Measurements from ENCODE around the gene SRSF6.
"Not testable (repeated sequence)": the region's sequence is repeated elsewhere in the genome, so short reads cannot be mapped to it uniquely, and the experiment has no call there.

Gene SRSF6

DNA sequence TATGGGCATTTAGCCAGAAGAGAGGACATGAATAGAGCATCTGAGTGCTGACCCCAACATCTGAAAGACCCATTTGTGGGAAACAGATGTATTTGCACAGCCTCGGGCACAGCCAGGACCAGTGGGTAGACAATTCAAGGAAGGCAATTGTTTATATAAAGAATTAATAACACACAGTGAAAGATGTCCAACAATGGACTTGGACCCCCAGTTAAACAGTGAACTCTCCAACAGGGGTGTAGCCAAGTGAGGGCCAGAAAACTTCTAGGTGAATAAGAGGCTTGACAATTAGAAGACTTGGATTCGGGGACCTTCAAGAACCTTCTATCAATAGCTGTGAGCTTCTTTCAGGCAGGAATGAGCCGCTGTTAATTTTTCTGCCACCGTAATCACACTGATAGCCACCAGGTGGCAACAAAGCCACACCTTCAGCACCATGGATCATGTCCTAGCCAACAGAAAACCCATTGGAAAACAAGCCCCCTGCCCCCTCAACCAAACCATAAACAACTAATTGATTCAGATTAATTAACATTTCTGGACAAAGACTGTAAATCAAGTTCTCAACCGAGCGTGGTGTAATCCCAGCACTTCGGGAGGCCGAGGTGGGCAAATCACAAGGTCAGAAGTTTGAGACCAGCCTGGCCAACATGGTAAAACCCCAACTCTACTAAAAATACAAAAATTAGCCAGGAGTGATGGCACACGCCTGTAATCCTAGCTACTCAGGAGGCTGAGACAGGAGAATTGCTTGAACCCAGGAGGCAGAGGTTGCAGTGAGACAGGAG is 8.8 kb upstream of the SRSF6 start:
- no peak for DNase-seq (ENCODE audit: low read depth)

DNA sequence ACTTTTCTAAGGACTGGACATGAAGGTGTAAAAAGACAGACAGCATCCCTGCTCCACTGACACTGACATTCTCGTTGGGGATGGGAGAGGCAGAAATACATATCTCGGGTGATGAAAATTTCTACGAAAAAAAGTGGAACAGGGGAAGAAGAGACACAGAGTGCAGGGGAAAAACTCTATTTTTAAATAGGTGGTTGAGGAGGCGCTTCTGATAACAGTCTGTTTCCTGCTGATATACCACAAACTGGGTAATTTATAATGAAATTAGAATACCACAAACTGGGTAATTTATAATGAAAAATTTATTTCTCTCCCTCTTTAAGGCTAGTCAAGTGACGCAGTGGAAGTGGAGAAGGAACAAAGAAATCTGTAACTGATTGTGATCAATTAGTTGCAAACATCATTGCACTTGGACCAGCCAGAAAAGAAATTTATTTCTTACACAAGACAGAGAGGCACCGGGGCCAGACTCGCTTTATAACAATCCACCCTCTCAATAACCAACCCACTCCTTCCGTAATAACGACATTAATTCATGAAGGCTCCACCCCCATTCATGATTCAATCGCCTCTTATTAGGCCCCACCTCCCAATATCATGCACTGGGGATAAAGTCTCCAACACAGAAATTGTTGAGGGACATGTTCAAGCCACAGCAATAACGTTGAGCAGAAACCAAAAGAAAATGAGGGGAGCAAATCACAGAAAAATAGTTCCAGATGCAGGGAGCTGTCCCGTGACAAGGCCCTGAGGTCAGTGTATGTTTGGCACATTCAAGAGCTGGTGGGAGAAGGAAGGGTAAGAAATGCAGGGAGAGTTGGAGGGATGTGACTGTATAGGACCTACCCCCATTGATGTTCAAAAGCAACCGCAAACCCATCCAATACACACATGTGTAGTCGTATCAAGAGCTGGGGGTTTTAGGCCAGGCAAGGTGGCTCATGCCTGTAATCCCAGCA is 6.6 kb upstream of the SRSF6 start:
- no peak for DNase-seq (ENCODE audit: low read depth)

DNA sequence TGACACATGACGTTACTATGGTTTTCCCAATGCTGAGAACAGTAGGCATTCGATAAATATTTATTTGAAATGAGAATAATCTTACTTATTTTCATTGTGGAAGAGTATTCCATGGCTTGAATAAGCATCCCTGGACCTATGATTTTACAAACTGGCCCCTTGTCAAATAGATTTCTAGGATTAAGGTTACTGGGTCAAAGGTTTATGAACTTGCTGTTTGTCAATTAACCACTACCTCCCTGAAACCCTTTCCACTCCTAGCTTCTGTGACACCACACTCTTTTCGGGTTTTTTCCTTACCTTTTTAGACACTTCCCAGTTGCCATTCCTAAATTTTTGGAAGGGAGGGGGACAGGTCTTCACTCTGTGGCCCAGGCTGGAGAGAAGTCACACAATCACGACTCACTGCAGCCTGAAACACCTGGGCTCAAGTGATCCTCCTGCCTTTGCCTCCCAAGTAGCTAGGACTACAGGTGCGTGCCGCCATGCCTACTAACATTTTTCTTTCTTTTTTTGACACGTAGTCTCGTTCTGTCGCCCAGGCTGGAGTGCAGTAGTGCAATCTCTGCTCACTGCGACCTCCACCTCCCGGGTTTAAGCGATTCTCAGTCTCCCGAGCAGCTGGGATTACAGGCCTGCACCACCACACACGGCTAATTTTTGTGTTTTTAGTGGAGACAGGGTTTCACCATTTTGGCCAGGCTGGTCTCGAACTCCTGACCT is 5.1 kb upstream of the SRSF6 start:
- DNase-seq (ENCODE audit: low read depth) = no peak

DNA sequence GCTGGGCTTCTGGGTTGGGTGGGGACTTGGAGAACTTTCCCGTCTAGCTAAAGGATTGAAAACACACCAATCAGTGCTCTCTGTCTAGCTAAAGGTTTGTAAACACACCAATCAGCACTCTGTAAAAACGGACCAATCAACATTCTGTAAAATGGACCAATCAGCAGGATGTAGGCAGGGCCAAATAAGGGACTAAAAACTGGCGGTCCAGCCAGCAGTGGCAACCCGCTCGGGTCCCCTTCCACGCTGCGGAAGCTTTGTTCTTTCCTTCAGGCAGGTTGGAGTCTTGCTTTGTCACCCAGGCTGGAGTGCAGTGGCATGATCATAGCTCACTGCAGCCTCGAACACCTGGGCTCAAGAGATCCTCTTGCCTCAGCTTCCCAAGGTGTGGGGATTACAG is 1.4 kb upstream of the SRSF6 start:
- not testable (repeated sequence) for DNase-seq (ENCODE audit: low read depth)

DNA sequence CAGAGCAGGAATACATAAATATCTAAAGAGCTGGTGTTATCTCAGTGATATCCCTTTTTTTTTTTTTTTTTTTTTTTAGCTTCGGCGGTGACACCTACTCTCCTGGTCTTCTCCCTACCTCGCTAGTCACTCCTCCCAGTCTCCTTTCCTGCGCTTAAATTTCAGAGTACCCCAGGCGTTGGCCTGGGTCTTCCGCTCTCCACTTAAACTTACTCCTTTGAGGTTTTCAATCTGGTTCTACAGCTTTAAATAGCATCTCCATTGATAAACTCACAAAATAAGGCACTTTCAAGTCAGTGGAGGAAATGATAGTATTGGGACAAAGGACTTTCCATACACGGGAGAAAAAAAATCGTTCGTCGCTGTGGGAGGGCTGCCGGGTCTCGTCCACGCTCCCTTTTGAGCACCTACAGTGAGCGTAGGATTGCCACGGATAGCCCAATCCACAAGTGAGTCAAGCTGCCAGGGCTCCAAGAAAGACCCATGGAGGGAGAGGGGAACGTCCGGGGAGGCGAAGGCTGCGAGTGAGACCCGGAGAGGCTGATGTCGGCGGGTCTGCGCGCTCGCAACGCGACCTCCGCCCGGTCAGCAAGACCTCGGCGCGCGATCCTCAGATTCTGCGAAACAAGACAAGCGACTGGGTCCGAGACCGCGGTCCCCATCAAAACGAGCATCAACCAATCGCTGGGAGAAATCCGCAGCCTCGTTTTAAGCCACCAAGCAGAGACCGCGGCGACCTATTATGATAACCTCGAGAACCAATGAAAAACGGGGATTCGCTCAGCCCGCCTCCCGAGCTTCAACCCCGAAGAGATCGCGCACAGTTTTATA is 672 bp upstream of the SRSF6 start:
- peak; percentile 78 for DNase-seq (ENCODE audit: low read depth)

DNA sequence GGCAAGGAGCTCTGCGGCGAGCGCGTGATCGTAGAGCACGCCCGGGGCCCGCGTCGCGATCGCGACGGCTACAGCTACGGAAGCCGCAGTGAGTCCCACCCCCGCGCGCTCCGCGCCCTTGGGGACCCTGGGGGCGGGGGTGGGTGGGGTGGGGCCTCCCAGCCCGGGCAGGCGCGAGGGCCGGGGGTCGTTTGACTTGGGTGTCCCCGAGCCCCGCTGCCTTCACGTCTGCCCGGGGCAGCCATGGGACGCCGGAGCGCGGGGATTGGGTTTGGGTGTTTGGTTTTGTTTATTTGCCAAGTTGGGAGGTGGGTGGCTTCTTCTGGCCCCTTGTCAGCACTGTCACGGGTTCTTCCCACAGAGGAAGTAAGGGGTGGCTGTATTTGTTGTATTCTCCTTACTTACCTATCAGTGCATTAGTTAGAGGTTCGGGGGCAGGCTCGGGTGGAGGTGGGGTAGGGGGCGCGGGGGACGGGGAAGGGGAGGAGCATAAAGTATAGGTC is 777 bp downstream of the SRSF6 start:
- DNase-seq (ENCODE audit: low read depth) = no peak

DNA sequence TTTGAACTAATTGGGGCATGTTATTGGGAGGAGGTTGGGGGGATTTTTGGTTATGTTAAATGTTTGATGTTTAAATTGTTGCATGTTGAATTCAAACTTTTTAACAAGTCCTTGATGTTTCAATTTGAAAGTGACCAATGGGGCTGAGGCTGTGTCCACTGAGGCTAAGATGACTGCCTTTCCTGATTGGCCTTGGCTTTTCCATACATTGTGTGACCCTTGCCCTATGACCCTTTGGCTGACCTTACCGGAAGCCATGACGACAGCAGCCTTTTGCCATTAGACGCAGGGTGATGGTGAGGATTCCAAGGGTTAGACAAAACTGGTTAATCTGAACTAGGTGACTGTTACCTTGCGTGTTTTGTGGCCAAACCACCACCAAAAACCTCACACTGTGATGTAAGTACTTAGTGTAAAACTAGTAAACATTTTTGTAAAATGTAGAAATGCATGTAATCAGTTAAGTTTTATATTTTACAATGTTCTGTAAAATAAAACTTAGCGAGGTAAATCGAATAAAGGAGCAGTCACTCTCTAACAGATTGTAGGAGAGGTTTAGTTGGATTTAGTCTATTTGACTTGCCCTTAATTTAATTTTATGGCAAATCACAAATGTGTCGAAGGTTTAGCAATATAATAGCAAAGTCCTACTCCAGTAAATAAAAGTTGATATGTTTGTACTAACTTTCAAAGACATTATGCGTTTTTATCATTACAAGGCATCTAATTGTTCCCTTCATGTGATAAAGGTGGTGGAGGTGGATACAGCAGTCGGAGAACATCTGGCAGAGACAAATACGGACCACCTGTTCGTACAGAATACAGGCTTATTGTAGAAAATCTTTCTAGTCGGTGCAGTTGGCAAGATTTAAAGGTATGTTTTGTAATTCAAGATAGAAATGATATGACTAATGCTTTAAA is 1.6 kb downstream of the SRSF6 start:
- DNase-seq (ENCODE audit: low read depth) = no peak

DNA sequence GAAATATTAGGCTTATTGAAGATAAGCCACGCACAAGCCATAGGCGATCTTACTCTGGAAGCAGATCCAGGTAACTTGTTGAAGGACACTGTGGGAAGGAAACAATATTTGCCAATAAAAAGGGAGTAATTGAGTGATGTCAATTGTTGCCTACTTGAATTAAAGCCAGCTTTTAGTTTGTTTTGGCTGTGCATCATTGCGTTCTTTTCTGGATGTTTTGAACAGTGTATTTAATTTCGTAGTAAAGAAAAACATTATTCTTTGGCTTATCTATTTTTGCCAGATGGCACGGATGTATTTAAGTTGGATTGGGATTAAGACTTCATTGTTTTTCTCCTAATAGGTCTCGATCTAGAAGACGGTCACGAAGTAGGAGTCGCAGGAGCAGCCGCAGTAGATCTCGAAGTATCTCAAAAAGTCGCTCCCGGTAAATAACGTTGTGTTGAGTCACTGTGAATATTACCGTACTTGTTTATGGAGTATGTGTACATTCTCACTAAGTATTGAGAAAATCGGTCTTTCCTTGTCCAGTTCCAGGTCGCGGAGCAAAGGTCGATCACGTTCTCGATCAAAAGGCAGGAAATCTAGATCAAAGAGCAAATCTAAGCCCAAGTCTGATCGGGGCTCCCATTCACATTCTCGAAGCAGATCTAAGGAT is 2.6 kb downstream of the SRSF6 start:
- no peak for DNase-seq (ENCODE audit: low read depth)

DNA sequence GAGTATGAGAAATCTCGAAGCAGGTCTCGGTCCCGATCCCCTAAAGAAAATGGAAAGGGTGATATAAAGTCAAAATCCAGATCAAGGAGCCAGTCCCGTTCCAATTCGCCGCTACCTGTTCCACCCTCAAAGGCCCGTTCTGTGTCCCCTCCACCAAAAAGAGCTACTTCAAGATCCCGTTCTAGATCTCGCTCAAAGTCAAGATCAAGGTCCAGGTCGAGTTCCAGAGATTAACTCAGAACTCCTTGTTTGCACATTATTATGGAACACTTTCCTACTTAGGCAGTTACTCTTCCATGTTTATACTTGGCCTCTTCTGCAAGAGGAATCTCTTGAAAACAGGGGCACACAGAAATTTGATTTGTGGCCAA is 3.1 kb downstream of the SRSF6 start:
- DNase-seq (ENCODE audit: low read depth) = no peak

DNA sequence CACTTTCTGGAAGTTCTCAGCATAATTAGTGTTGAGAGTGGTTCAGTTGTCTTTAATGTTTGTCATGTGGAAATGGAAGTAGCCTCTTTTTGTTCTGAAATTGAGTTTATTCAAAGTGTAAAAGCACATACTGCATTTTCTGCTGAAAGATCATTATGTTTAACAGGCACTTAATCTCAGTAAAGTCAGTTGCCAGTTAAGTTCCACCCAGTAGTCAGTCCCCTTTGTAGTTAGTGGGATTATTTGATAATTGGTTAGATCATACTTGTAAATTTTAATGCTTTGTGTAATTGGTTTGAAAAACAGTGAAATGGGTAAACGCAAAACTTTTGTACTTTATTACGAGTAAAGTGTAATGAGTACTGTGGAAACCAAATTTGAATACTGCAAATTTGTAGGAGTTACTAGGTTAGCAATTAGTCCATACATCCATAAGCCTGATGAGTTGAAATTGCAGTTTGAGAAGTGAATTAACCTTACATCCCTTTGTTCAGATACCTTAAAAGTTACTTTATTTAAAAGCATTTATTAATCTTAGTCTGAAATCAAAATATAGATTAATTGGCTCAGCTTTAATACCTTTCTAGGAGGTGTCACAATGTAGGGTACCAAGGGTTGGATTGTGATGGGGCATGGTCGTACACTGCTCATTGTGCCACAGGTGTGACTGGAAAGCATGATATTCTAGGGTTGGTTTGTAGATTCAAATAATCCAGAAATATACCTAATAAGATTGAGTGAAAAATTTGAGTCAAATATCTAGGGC is 4.4 kb downstream of the SRSF6 start:
- no peak for DNase-seq (ENCODE audit: low read depth)

DNA sequence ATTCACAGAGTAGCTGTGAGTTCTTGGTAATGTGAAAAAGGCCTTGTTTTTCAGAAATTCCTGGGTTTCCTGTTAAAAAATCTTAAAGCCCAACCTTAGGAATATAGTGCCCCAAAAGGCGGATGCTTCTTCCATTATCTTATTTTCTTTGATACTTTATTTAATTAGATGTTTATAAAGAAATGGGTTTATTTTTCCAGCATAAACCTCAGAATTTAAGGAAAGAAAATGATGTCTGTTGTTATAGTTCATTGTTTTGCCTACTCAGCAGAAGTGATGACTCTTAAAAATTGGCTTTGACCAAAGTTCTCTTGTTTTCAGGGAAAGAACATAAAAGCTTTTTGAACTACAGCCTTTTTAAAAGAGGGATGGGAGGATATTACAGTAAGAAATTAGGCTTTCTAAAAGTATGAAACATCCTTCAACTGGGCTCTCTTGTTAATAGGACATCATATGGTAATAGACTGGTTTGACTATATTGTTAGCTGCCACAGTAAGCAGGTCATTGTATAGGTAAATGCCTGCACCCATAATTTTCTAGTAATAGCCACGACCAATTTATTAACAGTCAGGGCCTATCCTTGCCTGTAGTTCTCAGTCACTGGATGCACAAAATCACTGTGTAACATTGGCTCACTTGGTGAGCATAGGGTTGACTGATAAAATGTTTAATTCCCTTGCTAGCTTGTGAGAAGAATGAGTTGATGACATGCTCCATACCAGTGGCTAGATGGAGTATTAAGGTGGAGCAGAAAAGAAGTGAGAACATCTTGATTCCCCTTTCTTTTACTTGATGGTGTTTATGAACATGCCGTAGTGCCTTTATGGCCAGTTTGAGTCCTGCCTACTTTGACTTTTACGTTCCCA is 5.2 kb downstream of the SRSF6 start:
- no peak for DNase-seq (ENCODE audit: low read depth)

DNA sequence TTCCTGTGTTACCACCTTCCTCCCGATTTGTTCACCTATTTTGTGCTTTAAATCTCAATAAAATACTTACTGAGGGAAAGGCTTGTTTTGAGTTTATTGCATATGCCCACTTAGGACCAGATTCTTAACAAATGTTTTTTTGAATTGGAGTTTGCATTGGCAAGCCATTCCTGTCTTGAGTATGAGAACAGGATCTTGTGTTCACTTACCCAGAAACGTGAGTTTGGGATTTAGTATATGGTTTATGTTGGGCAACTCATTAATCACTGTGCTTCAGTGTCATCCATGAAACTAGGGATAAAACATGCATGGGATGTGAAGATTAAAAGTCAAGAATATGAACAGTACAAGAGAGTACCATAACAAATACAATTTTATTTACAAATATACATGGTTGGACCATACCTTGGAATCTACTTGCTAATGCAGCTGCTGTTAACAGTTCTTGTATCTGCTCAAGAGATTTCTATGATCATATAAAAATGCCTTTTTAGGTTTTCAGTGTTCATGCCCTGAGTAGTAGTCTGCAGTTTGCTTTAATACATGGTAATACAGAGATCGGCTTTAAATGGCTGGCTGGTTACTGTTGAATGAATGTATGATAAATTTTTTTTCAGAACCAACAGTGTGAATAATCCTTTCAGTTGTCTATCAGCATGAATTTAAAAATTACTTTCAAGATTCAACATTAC is 6.0 kb downstream of the SRSF6 start:
- no peak for DNase-seq (ENCODE audit: low read depth)

DNA sequence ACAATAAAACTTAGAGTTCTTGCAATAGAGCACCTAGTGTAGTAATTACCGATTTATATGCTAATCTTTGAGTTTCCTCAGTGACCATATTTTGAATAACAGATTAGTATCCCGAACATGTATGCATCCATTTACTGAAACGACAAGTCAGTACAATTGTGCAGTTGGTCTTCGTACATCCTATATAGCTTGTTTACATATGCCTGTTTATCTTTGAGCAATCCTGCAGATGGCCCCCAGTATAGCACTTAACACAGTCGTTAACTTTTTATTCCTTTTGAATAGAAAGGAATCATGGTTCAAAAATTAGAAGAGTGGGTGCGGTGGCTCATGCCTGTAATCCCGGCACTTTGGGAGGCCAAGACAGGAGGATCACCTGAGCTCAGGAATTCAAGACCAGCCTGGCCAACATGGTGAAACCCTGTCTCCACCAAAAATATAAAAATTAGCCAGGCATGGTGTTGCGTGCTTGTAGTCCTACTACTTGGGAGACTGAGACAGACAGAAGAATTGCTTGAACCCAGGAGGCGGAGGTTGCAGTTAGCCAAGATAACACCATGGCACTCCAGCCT is 6.6 kb downstream of the SRSF6 start:
- DNase-seq (ENCODE audit: low read depth) = no peak

DNA sequence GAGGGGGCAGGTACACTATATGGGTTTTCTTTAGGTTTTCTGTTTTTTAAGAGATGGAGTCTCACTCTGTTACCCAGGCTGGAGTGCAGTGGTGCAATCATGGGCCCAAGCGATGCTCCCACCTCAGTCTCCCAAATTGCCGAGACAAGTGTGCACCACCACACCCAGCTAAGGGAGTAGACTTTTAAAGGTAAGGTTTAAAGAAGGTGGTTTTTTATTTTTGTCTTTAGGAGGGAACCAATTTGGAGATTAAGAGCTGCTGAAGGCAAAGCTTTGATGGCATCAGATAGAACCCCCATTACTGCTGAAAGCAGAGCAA is 7.9 kb downstream of the SRSF6 start:
- DNase-seq (ENCODE audit: low read depth) = no peak

DNA sequence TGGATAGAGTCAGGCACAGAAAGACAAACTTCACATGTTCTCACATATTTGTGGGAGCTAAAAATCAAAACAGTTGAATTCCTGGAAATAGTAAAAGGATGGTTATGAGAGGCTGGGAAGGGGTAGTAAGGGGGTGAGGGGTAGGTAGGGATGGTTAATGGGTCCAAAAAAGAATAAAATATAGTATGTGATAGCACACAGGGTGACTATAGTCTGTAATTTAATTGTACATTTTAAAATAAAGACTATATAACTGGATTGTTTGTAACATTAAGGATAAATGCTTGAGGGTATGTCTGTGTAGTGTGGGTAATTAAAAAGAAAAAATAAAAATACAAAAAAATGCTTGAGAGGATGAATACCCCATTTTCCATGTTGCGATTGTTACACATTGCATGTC is 9.9 kb downstream of the SRSF6 start:
- DNase-seq (ENCODE audit: low read depth) = no peak

DNA sequence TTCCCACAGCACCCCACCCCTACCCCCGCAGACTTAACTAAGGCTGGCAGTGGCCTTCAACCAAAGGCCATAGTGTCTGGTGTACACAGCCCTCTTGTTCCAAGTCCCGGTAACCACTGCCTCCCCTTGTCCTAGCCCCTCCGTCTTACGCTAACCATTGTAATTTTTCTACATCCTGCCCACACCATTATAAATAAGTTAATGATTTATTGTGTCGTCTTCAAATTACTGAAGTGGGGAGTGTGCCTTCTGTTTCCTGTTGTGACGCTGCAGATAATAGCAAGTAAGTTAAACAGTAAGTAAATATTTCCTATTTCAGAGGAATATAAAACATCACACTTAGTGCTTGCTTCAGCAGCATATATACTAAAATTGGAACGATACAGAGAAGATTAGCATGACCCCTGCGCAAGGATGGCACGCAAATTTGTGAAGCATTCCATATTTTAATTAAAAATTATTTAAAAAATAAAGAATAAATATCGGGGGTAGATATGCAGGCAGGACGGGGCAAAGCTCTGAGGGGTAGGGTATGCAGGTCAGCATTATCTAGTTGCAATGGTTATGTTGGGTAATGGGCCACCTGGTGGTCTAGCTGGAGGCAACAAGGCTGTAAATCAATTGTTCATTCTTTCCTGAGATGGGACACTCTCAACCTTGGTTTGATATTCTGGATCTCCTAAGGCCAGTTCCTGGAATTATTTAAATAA is 15.1 kb downstream of the SRSF6 start:
- DNase-seq (ENCODE audit: low read depth) = no peak

DNA sequence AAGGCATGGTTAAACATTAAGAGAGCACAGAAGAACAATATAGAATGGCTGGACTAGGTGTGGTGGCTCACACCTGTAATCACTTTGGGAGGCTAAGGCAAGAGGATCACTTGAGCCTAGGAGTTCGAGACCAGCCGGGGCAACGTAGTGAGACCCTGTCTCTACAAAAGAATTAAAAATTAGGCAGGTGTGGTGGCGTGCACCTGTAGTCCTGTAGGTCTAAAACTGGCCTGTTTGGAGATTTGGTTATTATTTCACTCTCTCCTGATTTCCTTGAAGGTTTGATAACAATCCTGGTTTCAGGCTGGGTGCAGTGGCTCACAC is 15.6 kb downstream of the SRSF6 start:
- DNase-seq (ENCODE audit: low read depth) = no peak
